ENCODE results near the gene CSGALNACT2.

The CSGALNACT2 gene

DNA sequence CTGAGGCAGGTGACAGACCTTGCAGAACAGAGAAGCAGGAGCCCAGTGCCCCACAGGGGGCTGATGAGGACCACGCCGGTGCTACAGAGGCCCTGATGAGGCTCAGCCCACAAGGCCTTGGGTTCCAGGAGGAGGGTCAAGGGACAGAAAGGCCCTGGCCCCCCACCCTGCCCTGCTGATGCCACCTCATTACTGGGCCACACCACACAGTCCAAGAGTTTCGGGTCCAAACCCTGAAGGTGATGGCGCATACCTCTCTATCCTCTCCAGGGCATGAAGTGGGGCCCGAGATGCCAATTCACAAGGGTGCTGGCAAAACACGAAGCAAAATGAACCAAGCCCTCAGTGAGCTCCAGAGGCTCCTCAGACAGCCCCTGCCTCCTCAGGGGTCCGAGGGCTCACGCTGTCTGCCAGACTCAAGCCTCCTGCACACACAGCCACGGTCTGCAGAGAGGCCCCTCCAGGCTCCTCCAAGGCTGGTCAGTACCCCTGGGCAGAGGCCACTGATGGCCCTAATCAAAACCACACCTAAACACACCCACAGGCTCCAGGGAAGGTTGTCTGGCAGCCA lies 96.3 kb downstream of the CSGALNACT2 start:
- Histone ChIP-seq H3K4me1 (ENCODE audit: control insufficient read depth, insufficient read depth, low read length, poor library complexity, severe bottlenecking) (peaks cover 16% of the 10 kb centered on the region), H3K27me3 (replicated peaks; ENCODE audit: control insufficient read depth, insufficient read depth, low read length, poor library complexity, severe bottlenecking) (no peaks in the 10 kb centered on the region), H3K36me3 (ENCODE audit: control insufficient read depth, insufficient read depth, low read length) (no peaks in the 10 kb centered on the region), H3K27ac (ENCODE audit: insufficient read depth, low read length, poor library complexity, severe bottlenecking) (no peak overlapping the region), H3K4me3 (ENCODE audit: insufficient read depth, low read depth, low read length, poor library complexity, severe bottlenecking) (no peak overlapping the region), H3K9me3 (ENCODE audit: control insufficient read depth, low read length) (no peaks in the 10 kb centered on the region)
- DNase-seq: no peak
